ENCODE results near the gene CREBBP. TPM values are rescaled to one million over a fixed set of nuclear protein-coding genes. Genes with fewer than 3 reads are reported as not detected.

The CREBBP gene
- total RNA-seq, 3 donors from 2014 or later = 57.9 to 107 (median 81.6) TPM

DNA sequence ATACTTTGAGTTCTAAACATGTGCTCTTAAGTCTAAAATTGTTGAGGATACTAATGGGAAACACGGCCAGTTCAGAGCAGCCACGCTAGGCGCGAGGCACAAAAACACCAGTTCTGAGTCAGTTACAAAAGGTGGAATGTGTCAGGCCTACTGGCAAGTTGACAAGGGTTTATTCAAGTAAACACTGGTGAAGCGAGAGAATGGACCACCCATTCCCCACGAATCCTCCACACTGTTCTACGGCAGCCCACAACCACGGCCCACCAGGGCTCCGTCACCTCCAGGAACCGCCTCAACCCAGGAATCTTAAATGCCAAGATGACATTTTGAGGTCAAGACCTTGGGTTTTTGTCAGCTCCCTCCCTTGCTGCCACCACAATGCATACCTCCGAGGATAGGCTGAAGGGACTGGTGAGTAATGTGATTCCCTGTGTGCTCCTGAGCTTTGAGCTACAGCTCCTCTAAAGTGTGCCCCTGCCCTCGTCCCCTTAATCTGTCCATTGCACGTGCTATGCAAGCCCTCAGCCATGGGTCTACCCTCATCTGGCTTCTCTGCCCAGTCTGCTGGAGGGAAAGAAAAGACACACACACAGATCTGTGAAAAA, 134.7 kb downstream of the CREBBP start:
- peaks cover 11% of the 10 kb centered on the region for H3K4me1 ChIP-seq (ENCODE audit: low read depth)
- no peaks in the 10 kb centered on the region for H3K36me3 ChIP-seq (ENCODE audit: low read depth)
- TF ChIP-seq, protein P1, sequence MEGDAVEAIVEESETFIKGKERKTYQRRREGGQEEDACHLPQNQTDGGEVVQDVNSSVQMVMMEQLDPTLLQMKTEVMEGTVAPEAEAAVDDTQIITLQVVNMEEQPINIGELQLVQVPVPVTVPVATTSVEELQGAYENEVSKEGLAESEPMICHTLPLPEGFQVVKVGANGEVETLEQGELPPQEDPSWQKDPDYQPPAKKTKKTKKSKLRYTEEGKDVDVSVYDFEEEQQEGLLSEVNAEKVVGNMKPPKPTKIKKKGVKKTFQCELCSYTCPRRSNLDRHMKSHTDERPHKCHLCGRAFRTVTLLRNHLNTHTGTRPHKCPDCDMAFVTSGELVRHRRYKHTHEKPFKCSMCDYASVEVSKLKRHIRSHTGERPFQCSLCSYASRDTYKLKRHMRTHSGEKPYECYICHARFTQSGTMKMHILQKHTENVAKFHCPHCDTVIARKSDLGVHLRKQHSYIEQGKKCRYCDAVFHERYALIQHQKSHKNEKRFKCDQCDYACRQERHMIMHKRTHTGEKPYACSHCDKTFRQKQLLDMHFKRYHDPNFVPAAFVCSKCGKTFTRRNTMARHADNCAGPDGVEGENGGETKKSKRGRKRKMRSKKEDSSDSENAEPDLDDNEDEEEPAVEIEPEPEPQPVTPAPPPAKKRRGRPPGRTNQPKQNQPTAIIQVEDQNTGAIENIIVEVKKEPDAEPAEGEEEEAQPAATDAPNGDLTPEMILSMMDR (IDR thresholded peaks at IDR 0.05) = no peak
- no peak for ATAC-seq
- DNase-seq = no peak
- intact Hi-C loops (cut with DNase I, micrococcal nuclease) = no loop called here
- no peaks in the 10 kb centered on the region for H3K9me3 ChIP-seq
- H3K4me3 ChIP-seq = no peak overlapping the region

DNA sequence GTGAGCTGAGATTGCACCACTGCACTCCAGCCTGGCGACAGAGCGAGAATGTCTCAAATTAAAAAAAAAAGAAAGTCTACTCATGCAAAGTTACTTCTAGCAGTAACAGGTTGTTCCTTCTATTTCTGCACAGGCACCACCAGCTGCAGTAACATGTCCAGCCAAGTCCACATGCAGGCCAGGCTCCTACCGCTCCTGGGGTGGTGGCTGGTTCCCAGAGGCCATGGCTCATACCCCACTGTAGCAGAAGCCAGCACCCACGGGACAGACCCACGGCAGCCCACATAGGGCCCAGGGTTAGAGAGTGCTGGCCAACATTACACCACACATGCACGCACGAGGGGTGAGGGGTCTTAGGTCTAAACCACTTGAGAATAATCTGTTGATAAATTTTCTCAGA, 136.5 kb downstream of the CREBBP start:
- Histone ChIP-seq H3K4me3 (no peak overlapping the region), H3K9me3 (no peaks in the 10 kb centered on the region), H3K36me3 (ENCODE audit: low read depth) (peaks cover 7% of the 10 kb centered on the region), H3K4me1 (ENCODE audit: low read depth) (peaks cover 11% of the 10 kb centered on the region)
- TF ChIP-seq, protein P1 (IDR thresholded peaks at IDR 0.05) = no peak
- DNase-seq (no peak), ATAC-seq (no peak)
- intact Hi-C loops (cut with DNase I, micrococcal nuclease) = no loop called here

DNA sequence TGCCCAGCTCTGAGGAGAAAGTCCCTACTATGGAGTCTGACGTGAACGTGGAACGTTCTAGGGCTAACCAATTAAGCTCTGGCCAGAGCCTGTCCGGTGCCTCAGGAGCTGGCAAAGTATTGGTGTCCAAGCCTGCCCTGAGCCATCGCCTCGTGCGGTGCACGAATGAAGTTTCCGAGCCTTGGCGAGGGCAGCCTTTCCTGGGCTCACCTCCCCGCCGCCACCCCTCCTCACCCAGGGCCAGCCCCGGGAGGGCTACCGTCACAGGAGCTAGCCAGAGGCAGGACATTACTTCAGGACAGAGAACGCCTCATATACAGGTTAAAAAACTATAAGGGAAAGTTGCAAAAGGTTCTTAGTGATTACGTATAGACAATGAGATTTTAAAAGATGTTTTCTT, 139.6 kb downstream of the CREBBP start:
- H3K9me3 ChIP-seq = no peaks in the 10 kb centered on the region

DNA sequence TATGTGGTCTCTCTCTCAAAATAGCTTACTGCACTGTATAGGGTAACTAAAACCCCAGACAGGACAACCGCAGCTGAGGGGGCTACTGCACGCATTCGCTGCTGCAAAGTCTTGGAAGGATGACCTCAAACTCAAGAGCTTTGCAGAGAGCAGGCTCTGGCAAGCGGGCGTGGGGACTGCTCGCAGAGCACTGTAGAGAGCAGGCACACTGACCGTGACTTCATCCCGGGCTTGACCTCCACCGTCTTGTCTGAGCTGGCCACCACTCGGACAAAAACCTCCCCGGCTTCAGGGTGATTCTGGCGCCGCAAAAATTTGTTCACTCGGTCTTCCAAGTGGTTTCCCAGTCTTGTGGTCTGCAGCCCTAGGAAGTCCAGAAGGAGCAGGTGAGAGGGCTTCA, 140.3 kb downstream of the CREBBP start:
- peaks cover 15% of the 10 kb centered on the region for H3K36me3 ChIP-seq (ENCODE audit: low read depth)
- no peak for ATAC-seq
- no peak for DNase-seq
- H3K9me3 ChIP-seq = no peaks in the 10 kb centered on the region
- H3K4me1 ChIP-seq (ENCODE audit: low read depth) = peaks cover 11% of the 10 kb centered on the region
- no peak overlapping the region for H3K4me3 ChIP-seq
- TF ChIP-seq, protein P1 (IDR thresholded peaks at IDR 0.05) = no peak
- intact Hi-C loops (cut with DNase I, micrococcal nuclease) = no loop called here

More for the DNA sequence above, 139.6 kb downstream of the CREBBP start:
- no peak overlapping the region for H3K4me3 ChIP-seq
- intact Hi-C loops (cut with DNase I, micrococcal nuclease) = no loop called here
- ATAC-seq (no peak), DNase-seq (no peak)
- TF ChIP-seq, protein P1 (IDR thresholded peaks at IDR 0.05) = no peak
- H3K36me3 ChIP-seq (ENCODE audit: low read depth) = peaks cover 8% of the 10 kb centered on the region
- peaks cover 11% of the 10 kb centered on the region for H3K4me1 ChIP-seq (ENCODE audit: low read depth)

DNA sequence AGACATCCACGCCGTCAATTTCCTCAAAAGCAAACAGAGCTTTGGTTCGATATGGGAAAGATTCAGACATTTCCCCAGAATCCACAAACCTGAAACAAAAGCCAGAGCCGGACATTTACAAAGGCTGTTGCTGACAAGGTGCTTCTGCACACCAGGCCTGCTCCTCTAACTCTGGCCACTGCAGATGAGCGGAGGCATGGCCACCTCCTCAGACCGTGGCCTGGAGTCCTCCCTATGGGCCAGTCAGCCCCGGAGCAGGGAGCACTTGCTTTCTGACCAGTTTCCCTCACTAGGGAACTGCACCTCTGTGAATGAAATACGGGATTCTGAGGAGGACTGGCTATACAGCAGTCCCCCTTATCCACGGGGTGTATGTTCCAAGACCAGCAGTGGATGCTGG, 140.9 kb downstream of the CREBBP start:
- intact Hi-C loops (cut with DNase I, micrococcal nuclease) = no loop called here
- H3K9me3 ChIP-seq = no peaks in the 10 kb centered on the region
- TF ChIP-seq, protein P1 (IDR thresholded peaks at IDR 0.05) = no peak
- no peak for DNase-seq
- ATAC-seq = no peak
- H3K36me3 ChIP-seq (ENCODE audit: low read depth) = peaks cover 18% of the 10 kb centered on the region
- H3K4me1 ChIP-seq (ENCODE audit: low read depth) = peaks cover 11% of the 10 kb centered on the region
- no peak overlapping the region for H3K4me3 ChIP-seq

DNA sequence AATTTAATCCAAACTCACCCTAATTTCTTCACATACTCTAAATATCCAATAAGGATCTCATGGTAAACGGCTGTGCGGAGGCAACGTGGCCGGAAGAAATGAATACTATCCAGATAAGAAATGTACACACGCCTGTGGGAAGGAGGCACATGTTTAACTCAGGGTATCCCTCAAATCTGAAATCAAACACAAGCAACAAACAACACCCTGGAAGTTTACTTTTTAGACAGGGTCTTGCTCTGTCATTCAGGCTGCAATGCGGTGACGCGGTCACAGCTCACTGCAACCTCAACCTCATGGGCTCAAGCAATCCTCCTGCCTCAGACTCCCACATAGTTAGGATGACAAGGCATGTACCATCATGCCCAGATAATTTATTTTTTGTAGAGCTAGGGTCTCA, 142.0 kb downstream of the CREBBP start:
- DNase-seq (no peak), ATAC-seq (no peak)
- intact Hi-C loops (cut with DNase I, micrococcal nuclease) = no loop called here
- Histone ChIP-seq H3K9me3 (no peaks in the 10 kb centered on the region), H3K4me1 (ENCODE audit: low read depth) (peaks cover 7% of the 10 kb centered on the region), H3K4me3 (no peak overlapping the region), H3K36me3 (ENCODE audit: low read depth) (peaks cover 21% of the 10 kb centered on the region)
- TF ChIP-seq, protein P1 (IDR thresholded peaks at IDR 0.05) = no peak
